Measurements from ENCODE around the gene SUPT4H1. TPM values are rescaled to one million over a fixed set of nuclear protein-coding genes. Genes with fewer than 3 reads are reported as not detected.

Gene SUPT4H1
- total and polyA plus RNA-seq, 2 experiments from 2014 or later = 82.2 to 83.7 TPM

GRCh38 chr17:58309918-58310259 lies 42.1 kb downstream of the SUPT4H1 start (continued):
- TF ChIP-seq ZNF462 (CRISPR knock-in tag; IDR thresholded peaks at IDR 0.05) (no peak), REST (IDR thresholded peaks at IDR 0.05; ENCODE audit: unreplicated experiment) (no peak), STAT1 (IDR thresholded peaks at IDR 0.05; ENCODE audit: unreplicated experiment) (no peak), ETS1 (IDR thresholded peaks at IDR 0.05) (no peak)
